KOPT-K1 (cell line): ENCODE data around the gene STAB1.

ENCODE experiments used
- H3K27ac ChIP-seq: fragments of 200-600 bp; sonication (generic); 2 replicates; pipeline ENCODE4 v1.5.1; 2016; ENCODE audit warnings: antibody characterized with exemption, mild to moderate bottlenecking, low read depth, low read length; ENCODE audit not compliant: poor library complexity, severe bottlenecking
- H3K36me3 ChIP-seq: fragments of 200-600 bp; sonication (generic); 2 replicates; pipeline ENCODE4 v1.5.1; 2017; ENCODE audit warnings: antibody characterized with exemption, mild to moderate bottlenecking, low read length, moderate library complexity; ENCODE audit not compliant: insufficient read depth
- H3K9me3 ChIP-seq: fragments of 200-600 bp; sonication (generic); 2 replicates; pipeline ENCODE4 v1.5.1; 2017; ENCODE audit warnings: antibody characterized with exemption, low read length, mild to moderate bottlenecking; ENCODE audit not compliant: insufficient read depth, poor library complexity, severe bottlenecking

STAB1 gene

DNA sequence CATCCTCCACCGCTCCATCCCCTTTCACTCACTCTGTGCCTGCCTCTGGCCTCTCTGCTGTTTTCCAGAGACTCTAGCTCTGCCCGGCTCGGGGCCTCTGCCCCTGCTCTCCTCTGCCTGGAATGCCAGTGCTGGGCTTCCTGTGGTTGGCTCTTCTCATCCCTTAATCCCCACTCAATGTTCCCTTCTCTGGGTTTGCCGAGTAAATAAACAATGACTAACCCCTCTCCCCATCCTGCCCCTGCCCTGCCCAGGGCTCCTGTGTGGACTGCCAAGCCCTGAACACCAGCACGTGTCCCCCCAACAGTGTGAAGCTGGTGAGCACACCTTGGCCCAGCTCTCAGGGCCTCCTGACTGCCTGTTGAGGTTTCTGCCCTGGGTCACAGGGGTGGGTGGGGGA is 12.2 kb downstream of the STAB1 start:
- Histone ChIP-seq H3K9me3 (no peaks in the 10 kb centered on the region), H3K36me3 (no peaks in the 10 kb centered on the region), H3K27ac (no peak overlapping the region)

DNA sequence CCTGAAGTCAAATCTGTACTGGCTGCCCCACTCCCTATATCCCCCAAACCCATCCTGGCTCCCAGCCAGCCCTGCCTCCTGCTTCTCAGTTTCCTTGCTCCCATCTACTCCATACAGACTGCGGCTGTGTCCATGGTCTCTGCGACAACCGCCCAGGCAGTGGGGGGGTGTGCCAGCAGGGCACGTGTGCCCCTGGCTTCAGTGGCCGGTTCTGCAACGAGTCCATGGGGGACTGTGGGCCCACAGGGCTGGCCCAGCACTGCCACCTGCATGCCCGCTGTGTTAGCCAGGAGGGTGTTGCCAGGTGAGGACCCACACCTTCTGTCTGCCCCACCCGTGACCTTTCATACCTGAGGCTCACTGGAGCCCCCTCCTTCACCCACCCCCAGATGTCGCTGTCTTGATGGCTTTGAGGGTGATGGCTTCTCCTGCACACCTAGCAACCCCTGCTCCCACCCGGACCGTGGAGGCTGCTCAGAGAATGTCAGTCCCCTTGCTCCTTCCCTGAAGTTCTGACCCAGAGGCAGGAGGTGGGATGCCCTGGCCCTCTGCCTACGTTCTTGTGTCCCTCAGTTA is 14.7 kb downstream of the STAB1 start:
- H3K36me3 ChIP-seq = no peaks in the 10 kb centered on the region
- no peaks in the 10 kb centered on the region for H3K9me3 ChIP-seq
- H3K27ac ChIP-seq = no peak overlapping the region

DNA sequence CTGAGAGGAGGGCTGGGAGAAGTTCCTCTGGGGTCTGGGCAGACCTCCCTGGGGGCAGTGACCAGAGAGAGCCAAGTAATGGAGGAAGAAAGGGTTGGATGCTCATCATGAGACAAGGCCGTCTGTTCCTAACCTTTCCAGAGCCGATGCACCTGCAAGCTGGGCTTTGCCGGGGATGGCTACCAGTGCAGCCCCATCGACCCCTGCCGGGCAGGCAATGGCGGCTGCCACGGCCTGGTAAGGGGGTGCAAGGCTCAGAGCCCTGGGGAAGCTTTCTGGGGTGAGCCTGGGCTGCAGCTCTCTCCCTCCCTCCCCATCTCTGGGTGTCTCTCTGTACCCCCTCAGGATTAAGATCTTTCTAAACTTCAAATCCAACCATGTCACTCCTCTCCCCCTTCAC is 16.4 kb downstream of the STAB1 start:
- Histone ChIP-seq H3K36me3 (no peaks in the 10 kb centered on the region), H3K9me3 (no peaks in the 10 kb centered on the region), H3K27ac (no peak overlapping the region)

DNA sequence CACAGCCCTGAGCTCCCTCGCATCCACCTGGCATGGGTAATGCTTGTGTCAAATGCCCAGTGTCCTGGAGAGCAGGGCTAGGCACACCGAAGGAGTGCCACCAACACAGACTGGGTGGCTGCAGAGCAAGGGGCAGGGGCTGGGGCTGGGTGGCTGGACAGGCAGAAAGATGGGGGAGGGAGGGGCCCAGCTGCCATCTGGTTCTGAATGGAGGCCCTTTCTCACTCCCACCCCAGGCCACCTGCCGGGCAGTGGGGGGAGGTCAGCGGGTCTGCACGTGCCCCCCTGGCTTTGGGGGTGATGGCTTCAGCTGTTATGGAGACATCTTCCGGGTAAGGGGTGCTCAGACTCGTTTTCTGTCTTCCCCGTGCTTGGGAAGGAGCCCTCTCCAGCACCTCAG is 17.0 kb downstream of the STAB1 start:
- H3K9me3 ChIP-seq = no peaks in the 10 kb centered on the region
- H3K36me3 ChIP-seq = no peaks in the 10 kb centered on the region
- H3K27ac ChIP-seq = no peak overlapping the region

DNA sequence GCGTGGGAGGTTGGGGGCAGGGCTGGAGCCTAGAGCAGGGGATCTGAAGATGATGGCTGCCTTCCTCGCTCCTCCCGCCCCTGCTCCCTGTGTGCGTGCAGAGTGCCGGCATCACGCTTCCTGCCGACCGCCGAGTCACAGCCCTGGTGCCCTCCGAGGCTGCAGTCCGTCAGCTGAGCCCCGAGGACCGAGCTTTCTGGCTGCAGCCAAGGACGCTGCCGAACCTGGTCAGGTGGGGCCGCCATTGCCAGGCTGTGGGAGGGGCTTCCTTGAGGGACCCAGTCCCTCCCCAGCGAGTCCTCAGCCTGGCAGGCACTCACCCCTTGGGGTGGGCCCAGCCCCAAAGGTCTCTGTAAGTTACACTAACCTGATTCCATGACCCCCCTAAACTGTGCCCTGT is 17.6 kb downstream of the STAB1 start:
- Histone ChIP-seq H3K36me3 (no peaks in the 10 kb centered on the region), H3K9me3 (no peaks in the 10 kb centered on the region), H3K27ac (no peak overlapping the region)

DNA sequence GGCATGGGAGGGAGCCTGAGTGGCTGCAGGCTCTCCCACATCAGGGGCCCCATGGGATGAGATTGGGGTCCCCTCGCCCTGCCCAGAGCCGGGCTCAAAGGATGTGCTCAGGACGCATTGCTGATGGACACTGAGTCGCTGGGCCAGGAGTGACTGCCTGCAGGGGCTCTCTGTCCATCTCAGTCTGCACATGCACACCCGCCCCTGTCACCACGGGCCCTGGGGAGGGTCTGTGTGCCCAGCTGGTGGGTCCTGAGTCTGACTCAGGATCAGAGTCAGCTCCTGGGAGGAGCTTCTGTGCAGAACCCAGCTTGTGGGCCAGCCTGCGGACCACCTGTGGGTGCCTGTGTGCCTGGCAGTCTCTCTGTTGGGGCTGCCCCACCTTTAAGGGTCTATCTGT is 18.1 kb downstream of the STAB1 start:
- Histone ChIP-seq H3K9me3 (no peaks in the 10 kb centered on the region), H3K27ac (no peak overlapping the region), H3K36me3 (no peaks in the 10 kb centered on the region)

DNA sequence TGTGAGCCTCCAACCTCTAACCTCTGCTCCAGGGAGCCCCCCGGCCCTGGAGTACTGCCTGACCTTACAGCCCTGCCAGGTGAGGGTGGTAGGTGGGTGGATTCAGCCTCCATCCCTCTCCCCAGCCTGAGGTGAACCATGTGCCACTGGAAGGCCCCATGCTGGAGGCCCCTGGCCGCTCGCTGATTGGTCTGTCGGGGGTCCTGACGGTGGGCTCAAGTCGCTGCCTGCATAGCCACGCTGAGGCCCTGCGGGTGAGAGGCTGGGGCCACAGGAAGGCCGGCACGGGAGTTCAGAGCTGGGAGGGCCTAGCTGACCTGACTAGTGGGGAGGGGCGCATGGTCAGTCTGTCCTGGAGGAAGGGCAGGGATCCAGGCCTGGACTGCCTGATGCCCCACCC is 19.4 kb downstream of the STAB1 start:
- no peaks in the 10 kb centered on the region for H3K9me3 ChIP-seq
- H3K27ac ChIP-seq = no peak overlapping the region
- H3K36me3 ChIP-seq = no peaks in the 10 kb centered on the region

DNA sequence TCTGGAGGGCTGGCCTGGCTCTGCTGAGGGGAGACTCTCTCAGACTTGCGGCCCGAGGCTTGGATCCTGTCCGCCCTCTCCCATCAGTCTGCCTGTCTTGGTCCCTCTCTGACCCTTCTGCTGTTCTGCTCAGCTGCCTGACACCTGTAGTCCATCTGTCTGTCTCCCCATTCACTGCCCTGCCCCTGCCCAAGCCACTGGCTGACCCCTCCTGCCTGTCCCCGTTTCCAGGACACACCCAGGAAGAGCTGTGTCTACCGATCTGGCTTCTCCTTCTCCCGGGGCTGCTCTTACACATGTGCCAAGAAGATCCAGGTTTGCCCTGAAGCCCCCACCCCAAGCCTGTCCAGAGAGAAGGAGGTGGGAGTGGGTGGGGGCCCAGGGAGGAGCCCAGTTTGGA is 20.1 kb downstream of the STAB1 start:
- Histone ChIP-seq H3K9me3 (no peaks in the 10 kb centered on the region), H3K27ac (no peak overlapping the region), H3K36me3 (no peaks in the 10 kb centered on the region)

DNA sequence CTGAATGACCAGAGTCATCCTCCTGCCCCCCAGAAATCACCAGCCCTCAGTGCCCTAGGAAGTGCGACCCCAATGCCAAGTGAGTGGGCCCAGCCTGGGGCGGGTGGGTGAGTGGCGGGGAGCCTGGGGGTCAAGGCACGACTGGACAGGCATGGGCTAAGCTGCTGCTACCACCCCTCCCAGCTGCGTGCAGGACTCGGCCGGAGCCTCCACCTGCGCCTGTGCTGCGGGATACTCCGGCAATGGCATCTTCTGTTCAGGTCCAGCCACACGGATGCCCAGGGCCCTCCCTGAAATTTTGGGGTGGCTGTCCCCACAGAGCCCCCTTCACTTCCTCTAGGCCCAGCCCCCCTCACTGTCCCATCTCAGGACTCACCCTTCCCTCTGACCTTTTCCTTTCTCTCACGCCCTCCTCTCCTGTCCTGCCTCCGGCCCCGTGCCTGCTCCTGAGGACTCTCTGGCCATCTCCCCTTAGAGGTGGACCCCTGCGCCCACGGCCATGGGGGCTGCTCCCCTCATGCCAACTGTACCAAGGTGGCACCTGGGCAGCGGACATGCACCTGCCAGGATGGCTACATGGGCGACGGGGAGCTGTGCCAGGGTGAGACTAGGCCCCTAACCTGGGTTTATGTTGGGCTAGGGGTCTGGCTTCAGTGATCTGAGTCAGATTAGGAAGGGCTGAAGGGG is 21.5 kb downstream of the STAB1 start:
- H3K36me3 ChIP-seq = no peaks in the 10 kb centered on the region
- H3K9me3 ChIP-seq = no peaks in the 10 kb centered on the region
- H3K27ac ChIP-seq = no peak overlapping the region

DNA sequence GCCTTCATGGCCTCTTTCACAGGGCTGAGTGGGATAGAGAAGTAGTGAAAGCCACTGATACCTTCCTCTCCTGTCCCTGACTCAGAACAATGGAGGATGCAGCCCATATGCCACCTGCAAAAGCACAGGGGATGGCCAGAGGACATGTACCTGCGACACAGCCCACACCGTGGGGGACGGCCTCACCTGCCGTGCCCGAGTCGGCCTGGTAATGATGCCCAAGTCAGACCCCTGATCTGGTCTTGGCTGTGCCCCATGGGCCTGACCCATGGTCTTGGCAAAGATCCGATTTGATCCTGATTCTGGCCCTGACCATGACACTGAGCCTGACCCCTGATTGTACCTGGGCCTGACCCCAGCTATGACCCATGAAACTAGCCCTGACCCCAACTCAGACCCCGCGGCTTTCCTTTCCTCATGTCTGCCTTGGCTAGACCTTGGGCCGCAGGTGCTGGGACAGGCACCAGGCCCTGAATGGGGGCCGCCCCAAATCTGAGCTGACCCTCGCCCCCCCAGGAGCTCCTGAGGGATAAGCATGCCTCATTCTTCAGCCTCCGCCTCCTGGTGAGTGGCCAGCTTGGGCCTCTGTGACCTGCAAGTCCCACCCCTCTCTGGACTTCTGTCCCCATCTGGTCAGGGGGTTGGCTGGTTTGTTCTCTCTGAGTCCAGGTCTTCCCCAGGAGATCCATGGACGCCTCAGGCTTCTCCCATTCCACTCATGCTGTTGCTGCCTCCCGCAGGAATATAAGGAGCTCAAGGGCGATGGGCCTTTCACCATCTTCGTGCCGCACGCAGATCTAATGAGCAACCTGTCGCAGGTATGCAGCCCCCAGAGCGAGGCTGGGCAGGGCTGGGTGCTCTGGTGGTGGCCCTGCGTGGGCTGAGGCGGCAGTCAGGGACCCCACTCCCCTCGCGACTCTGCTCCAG is 22.9 kb downstream of the STAB1 start:
- no peaks in the 10 kb centered on the region for H3K9me3 ChIP-seq
- no peak overlapping the region for H3K27ac ChIP-seq
- peaks cover under 1% of the 10 kb centered on the region; the same call in 1 of the 2 replicates for H3K36me3 ChIP-seq

DNA sequence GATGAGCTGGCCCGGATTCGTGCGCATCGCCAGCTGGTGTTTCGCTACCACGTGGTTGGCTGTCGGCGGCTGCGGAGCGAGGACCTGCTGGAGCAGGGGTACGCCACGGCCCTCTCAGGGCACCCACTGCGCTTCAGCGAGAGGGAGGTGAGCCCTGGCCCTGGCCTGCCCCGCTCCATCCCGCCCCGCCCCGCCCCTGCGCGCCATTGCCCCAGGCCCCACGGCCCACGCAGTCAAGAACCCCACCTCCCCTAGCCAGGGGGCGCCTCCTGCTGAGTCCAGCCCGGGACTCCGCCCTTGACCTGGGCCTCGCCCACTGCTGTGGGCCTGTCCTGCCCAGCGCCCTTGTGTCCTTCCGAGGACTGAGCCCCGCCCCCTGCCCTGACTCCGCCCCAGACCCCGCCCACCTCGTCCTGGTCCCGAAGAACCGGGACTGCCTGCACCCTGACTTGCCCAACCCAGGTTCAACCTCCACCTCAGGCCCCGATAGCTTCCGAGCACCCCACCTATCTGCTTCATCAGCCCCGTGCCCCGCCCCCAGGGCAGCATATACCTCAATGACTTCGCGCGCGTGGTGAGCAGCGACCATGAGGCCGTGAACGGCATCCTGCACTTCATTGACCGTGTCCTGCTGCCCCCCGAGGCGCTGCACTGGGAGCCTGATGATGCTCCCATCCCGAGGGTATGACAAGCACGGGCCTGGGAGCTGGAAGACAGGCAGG is 23.7 kb downstream of the STAB1 start:
- Histone ChIP-seq H3K36me3 (peaks cover 9% of the 10 kb centered on the region), H3K27ac (no peak overlapping the region), H3K9me3 (no peaks in the 10 kb centered on the region)

DNA sequence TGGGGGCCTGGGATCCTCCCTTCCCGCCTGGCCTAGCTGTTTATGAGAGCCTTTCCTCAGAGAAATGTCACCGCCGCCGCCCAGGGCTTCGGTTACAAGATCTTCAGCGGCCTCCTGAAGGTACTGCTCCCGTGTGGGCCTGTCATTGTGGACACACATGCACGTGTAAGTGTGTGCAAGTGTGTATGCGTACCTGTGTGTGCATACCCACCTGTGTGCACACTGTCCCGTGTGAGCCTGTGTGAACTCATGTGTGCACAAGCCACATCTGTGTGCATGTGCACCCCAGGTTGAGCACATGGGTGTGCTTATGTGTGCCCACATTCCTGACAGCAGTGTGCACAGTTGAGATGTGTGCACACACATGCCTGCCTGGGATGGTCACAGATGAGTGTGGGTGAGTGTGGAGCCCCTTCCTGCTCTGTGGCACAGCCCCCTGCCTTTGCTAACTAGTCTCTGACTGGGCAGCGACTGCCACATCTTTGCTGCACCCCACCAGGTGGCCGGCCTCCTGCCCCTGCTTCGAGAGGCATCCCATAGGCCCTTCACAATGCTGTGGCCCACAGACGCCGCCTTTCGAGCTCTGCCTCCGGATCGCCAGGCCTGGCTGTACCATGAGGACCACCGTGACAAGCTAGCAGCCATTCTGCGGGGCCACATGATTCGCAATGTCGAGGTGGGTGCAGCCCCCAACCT is 24.5 kb downstream of the STAB1 start:
- Histone ChIP-seq H3K9me3 (no peaks in the 10 kb centered on the region), H3K27ac (no peak overlapping the region), H3K36me3 (peaks cover 16% of the 10 kb centered on the region)

DNA sequence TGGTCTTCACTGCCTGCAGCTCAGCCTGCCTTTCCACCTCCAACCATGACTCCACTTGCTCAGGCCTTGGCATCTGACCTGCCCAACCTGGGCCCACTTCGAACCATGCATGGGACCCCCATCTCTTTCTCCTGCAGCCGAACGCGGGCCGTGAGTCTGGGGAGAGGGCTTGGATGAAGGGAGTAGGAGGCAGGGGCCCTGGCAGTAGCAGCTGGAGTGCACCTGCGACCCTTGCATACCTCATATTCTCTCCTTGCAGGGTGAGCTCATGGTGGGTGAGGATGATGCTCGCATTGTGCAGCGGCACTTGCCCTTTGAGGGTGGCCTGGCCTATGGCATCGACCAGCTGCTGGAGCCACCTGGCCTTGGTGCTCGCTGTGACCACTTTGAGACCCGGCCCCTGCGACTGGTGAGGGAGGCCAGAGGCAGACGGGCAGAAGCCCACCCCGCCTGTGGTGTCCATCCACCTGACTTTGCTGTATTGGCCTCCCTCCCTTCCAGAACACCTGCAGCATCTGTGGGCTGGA is 25.1 kb downstream of the STAB1 start:
- Histone ChIP-seq H3K27ac (no peak overlapping the region), H3K36me3 (peaks cover 19% of the 10 kb centered on the region), H3K9me3 (no peaks in the 10 kb centered on the region)

DNA sequence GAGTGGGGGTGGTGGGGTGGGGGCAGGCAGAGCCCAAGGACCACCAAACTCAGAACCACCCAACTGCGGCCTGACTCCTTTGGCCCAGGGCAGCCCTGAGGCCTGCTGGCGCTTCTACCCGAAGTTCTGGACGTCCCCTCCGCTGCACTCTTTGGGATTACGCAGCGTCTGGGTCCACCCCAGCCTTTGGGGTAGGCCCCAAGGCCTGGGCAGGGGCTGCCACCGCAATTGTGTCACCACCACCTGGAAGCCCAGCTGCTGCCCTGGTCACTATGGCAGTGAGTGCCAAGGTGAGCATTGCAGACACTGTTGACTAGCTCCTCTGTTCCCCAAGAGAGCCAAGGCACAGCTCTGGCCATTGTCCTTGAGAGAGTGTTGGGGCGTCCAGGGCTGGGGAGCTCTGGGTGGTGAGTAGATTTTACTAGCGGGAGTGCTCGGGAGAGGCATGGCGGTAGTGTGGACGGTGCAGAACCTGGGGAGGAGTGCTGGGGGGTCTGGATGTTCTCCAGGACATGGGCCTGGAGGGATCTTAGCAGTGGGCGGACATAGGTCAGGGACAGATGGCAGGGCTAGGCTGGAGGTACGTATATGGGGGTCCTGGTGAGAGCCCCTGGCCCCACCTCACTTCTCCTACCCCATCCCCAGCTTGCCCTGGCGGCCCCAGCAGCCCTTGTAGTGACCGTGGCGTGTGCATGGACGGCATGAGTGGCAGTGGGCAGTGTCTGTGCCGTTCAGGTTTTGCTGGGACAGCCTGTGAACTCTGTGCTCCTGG is 25.8 kb downstream of the STAB1 start:
- Histone ChIP-seq H3K36me3 (peaks cover 26% of the 10 kb centered on the region), H3K27ac (no peak overlapping the region), H3K9me3 (no peaks in the 10 kb centered on the region)
